HEK293T (cell line): ENCODE data around the gene HMGN5.

Experiments
- ARNT ChIP-seq: fragments of 450-650 bp; IDR thresholded peaks from 2 replicates; pipeline ENCODE4 v1.6.1; 2017; ENCODE audit warnings: mild to moderate bottlenecking
- BHLHE40 ChIP-seq: fragments of 450-650 bp; IDR thresholded peaks from 2 replicates; pipeline ENCODE4 v1.6.1; 2016; ENCODE audit warnings: mild to moderate bottlenecking, moderate library complexity, borderline replicate concordance
- CTBP1 ChIP-seq: fragments of 450-650 bp; IDR thresholded peaks from 2 replicates; pipeline ENCODE4 v1.6.1; 2016; ENCODE audit warnings: borderline replicate concordance
- ELF4 ChIP-seq: fragments of 450-650 bp; IDR thresholded peaks from 2 replicates; pipeline ENCODE4 v1.6.1; 2017; ENCODE audit warnings: antibody characterized with exemption
- FOXK2 ChIP-seq: fragments of 450-650 bp; IDR thresholded peaks from 2 replicates; pipeline ENCODE4 v1.6.1; 2016; ENCODE audit warnings: mild to moderate bottlenecking
- FOXM1 ChIP-seq: fragments of 450-650 bp; IDR thresholded peaks from 2 replicates; pipeline ENCODE4 v1.6.1; 2017; ENCODE audit warnings: mild to moderate bottlenecking, borderline replicate concordance
- L3MBTL2 ChIP-seq: fragments of 450-650 bp; conservative IDR thresholded peaks from 2 replicates; pipeline ENCODE4 v1.6.1; 2016; ENCODE audit warnings: mild to moderate bottlenecking
- PKNOX1 ChIP-seq: fragments of 450-650 bp; IDR thresholded peaks from 2 replicates; pipeline ENCODE4 v1.6.1; 2016
- SP1 ChIP-seq: fragments of 450-650 bp; IDR thresholded peaks from 2 replicates; pipeline ENCODE4 v1.6.1; 2017
- SUZ12 ChIP-seq: fragments of 450-650 bp; IDR thresholded peaks from 2 replicates; pipeline ENCODE4 v1.6.1; 2016; ENCODE audit warnings: mild to moderate bottlenecking
- TARDBP ChIP-seq: fragments of 450-650 bp; IDR thresholded peaks from 2 replicates; pipeline ENCODE4 v1.6.1; 2016

- no peak for TF ChIP-seq FOXK2
- no peak for TF ChIP-seq BHLHE40
- no peak for TF ChIP-seq FOXM1
- no peak for TF ChIP-seq SP1
- no peak for TF ChIP-seq ARNT
- no peak for TF ChIP-seq ELF4
- TF ChIP-seq L3MBTL2, result no peak
- TF ChIP-seq TARDBP, result no peak
- no peak for TF ChIP-seq PKNOX1
- TF ChIP-seq SUZ12, result no peak
- no peak for TF ChIP-seq CTBP1
Measured at GRCh38 chrX:81208916-81209315, 7.2 kb upstream of the HMGN5 start.
